ENCODE results near the gene ENTPD8. TPM values are rescaled to one million over a fixed set of nuclear protein-coding genes. Genes with fewer than 3 reads are reported as not detected.

Gene ENTPD8
- total and polyA plus RNA-seq, 2 experiments from 2014 or later, result 7.1 to 16.5 TPM

DNA sequence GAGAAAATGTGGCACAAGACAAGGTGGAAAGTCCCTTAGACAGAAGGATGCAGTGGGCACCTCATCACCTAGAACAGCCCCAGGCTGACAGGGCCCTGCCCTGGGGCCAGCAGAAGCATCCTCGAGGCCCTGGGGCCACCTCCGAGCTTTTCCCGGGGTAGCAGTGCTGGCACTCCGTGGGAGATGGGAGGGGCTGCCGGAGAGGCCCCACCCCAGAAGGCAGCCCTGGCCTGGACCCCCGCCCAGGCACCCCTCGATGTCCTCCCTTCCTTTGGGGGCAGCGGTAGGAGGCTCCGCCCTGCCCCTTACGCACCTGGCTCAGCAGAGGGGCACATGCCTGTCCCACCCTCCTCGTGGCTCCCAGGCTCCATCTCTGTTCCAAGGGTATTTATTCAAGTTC lies 35.7 kb upstream of the ENTPD8 start:
- no peak overlapping the region for H3K27ac ChIP-seq
- WGBS (ENCODE audit: low lambda C conversion rate, missing lambda C conversion rate), result 97% methylated on average over 9 of the region's 11 CpGs
- H3K79me2 ChIP-seq, result no peaks in the 10 kb centered on the region
- no peak for TF ChIP-seq EZH2phosphoT487 (IDR thresholded peaks at IDR 0.05; ENCODE audit: low read depth, severe bottlenecking, unreplicated experiment)
- TF ChIP-seq EZH2 (IDR thresholded peaks at IDR 0.05; ENCODE audit: borderline replicate concordance), result no peak
- TF ChIP-seq, protein P1, sequence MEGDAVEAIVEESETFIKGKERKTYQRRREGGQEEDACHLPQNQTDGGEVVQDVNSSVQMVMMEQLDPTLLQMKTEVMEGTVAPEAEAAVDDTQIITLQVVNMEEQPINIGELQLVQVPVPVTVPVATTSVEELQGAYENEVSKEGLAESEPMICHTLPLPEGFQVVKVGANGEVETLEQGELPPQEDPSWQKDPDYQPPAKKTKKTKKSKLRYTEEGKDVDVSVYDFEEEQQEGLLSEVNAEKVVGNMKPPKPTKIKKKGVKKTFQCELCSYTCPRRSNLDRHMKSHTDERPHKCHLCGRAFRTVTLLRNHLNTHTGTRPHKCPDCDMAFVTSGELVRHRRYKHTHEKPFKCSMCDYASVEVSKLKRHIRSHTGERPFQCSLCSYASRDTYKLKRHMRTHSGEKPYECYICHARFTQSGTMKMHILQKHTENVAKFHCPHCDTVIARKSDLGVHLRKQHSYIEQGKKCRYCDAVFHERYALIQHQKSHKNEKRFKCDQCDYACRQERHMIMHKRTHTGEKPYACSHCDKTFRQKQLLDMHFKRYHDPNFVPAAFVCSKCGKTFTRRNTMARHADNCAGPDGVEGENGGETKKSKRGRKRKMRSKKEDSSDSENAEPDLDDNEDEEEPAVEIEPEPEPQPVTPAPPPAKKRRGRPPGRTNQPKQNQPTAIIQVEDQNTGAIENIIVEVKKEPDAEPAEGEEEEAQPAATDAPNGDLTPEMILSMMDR (IDR thresholded peaks at IDR 0.05; ENCODE audit: poor library complexity), result no peak
- H3K9me3 ChIP-seq (ENCODE audit: low read depth), result peaks cover 5% of the 10 kb centered on the region
- no peaks in the 10 kb centered on the region for H3K4me1 ChIP-seq (ENCODE audit: insufficient read depth)
- no peaks in the 10 kb centered on the region for H3K27me3 ChIP-seq
- no peak overlapping the region for H3K4me2 ChIP-seq
- H2AFZ ChIP-seq, result no peak overlapping the region
- H3K4me3 ChIP-seq, result no peak overlapping the region
- H4K20me1 ChIP-seq (ENCODE audit: insufficient read depth, poor library complexity, severe bottlenecking), result no peaks in the 10 kb centered on the region
- H3K36me3 ChIP-seq (replicated peaks; ENCODE audit: insufficient read depth, low read depth), result no peaks in the 10 kb centered on the region
- no peak for DNase-seq (ENCODE audit: low spot score)
- H3K9me2 ChIP-seq (replicated peaks; ENCODE audit: insufficient read depth), result no peaks in the 10 kb centered on the region

DNA sequence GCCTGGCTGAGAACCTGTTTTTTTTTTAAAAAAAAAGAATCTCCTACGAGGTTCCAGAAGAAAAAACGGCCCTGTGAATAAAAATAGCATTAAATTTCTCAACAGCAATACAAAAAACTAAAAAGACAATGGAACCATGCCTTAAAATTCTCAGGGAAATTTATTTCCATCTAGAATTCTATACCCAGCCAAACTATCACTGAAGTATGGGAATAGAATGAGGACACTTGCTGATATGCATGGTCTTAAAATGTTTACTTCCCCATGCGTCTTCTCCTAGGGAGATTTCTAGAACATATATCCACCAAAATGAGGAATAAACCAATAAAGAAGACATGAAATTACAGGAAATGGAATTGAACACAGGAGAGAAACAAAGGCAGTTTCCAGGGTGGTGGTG lies 34.5 kb upstream of the ENTPD8 start:
- no peaks in the 10 kb centered on the region for H4K20me1 ChIP-seq (ENCODE audit: insufficient read depth, poor library complexity, severe bottlenecking)
- H3K9me2 ChIP-seq (replicated peaks; ENCODE audit: insufficient read depth), result no peaks in the 10 kb centered on the region
- peaks cover 5% of the 10 kb centered on the region for H3K9me3 ChIP-seq (ENCODE audit: low read depth)
- 73% methylated on average over 3 of the region's 3 CpGs for WGBS (ENCODE audit: low lambda C conversion rate, missing lambda C conversion rate)
- H3K27ac ChIP-seq, result no peak overlapping the region
- no peaks in the 10 kb centered on the region for H3K4me1 ChIP-seq (ENCODE audit: insufficient read depth)
- H2AFZ ChIP-seq, result no peak overlapping the region
- no peaks in the 10 kb centered on the region for H3K79me2 ChIP-seq
- no peak overlapping the region for H3K4me2 ChIP-seq
- H3K36me3 ChIP-seq (replicated peaks; ENCODE audit: insufficient read depth, low read depth), result no peaks in the 10 kb centered on the region
- no peak overlapping the region for H3K4me3 ChIP-seq
- no peak for DNase-seq (ENCODE audit: low spot score)
- no peaks in the 10 kb centered on the region for H3K27me3 ChIP-seq
- TF ChIP-seq EZH2 (IDR thresholded peaks at IDR 0.05; ENCODE audit: borderline replicate concordance) (no peak), EZH2phosphoT487 (IDR thresholded peaks at IDR 0.05; ENCODE audit: low read depth, severe bottlenecking, unreplicated experiment) (no peak)
- TF ChIP-seq, protein P1 (IDR thresholded peaks at IDR 0.05; ENCODE audit: poor library complexity), result no peak

DNA sequence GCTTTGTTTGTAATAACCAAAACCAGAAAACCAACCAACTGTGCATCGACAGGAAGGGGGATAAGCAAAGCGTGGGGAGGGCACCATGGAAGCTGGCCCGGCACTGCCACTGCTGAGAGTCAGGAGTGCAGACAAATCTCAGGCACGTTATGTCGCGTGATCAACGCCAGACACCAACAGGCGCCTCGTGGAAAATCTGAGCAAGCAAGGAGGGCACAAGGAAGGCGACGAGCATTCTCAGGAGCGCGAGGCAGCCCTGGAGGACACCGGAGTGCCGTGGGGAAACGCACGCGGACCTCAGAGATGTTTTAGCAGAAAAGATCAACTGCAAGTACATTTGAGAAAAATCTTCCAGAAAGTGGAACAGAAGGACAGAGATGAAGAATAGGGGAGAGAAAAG lies 33.1 kb upstream of the ENTPD8 start:
- H3K9me3 ChIP-seq (ENCODE audit: low read depth), result peaks cover 5% of the 10 kb centered on the region
- H3K4me3 ChIP-seq, result no peak overlapping the region
- no peaks in the 10 kb centered on the region for H3K36me3 ChIP-seq (replicated peaks; ENCODE audit: insufficient read depth, low read depth)
- H2AFZ ChIP-seq, result no peak overlapping the region
- no peaks in the 10 kb centered on the region for H3K79me2 ChIP-seq
- TF ChIP-seq EZH2 (IDR thresholded peaks at IDR 0.05; ENCODE audit: borderline replicate concordance), result no peak
- TF ChIP-seq, protein P1 (IDR thresholded peaks at IDR 0.05; ENCODE audit: poor library complexity), result no peak
- no peak for TF ChIP-seq EZH2phosphoT487 (IDR thresholded peaks at IDR 0.05; ENCODE audit: low read depth, severe bottlenecking, unreplicated experiment)
- H3K9me2 ChIP-seq (replicated peaks; ENCODE audit: insufficient read depth), result no peaks in the 10 kb centered on the region
- DNase-seq (ENCODE audit: low spot score), result no peak
- no peaks in the 10 kb centered on the region for H3K4me1 ChIP-seq (ENCODE audit: insufficient read depth)
- H3K27me3 ChIP-seq, result no peaks in the 10 kb centered on the region
- 97% methylated on average over 18 of the region's 18 CpGs for WGBS (ENCODE audit: low lambda C conversion rate, missing lambda C conversion rate)
- H3K4me2 ChIP-seq, result no peak overlapping the region
- H3K27ac ChIP-seq, result no peak overlapping the region
- H4K20me1 ChIP-seq (ENCODE audit: insufficient read depth, poor library complexity, severe bottlenecking), result no peaks in the 10 kb centered on the region

DNA sequence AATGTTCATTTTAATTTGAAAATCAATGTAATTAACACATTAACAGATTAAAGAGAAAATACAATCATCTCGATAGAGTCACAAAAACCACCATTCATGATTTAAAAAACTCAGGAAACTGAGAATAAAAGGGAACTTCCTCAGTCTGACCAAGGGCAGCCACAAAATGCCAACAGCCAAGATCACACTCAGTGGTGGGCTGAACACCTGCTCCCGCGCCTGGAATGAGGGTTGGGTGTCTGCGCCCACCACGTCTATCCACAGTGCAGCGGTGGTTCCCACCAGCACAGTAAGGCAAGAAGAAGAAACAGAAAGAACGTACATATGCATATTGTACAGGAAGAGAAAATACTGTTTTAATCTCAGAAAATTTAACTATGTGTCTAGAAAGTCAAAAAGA lies 29.6 kb upstream of the ENTPD8 start:
- Histone ChIP-seq H2AFZ (no peak overlapping the region), H3K27me3 (no peaks in the 10 kb centered on the region), H3K9me2 (replicated peaks; ENCODE audit: insufficient read depth) (no peaks in the 10 kb centered on the region), H3K4me3 (no peak overlapping the region), H3K4me2 (no peak overlapping the region), H3K9me3 (ENCODE audit: low read depth) (peaks cover 3% of the 10 kb centered on the region), H3K36me3 (replicated peaks; ENCODE audit: insufficient read depth, low read depth) (no peaks in the 10 kb centered on the region), H3K79me2 (no peaks in the 10 kb centered on the region), H3K27ac (no peak overlapping the region), H3K4me1 (ENCODE audit: insufficient read depth) (no peaks in the 10 kb centered on the region), H4K20me1 (ENCODE audit: insufficient read depth, poor library complexity, severe bottlenecking) (no peaks in the 10 kb centered on the region)
- WGBS (ENCODE audit: low lambda C conversion rate, missing lambda C conversion rate), result 92% methylated on average over 7 of the region's 7 CpGs
- no peak for DNase-seq (ENCODE audit: low spot score)
- TF ChIP-seq EZH2 (IDR thresholded peaks at IDR 0.05; ENCODE audit: borderline replicate concordance) (no peak), EZH2phosphoT487 (IDR thresholded peaks at IDR 0.05; ENCODE audit: low read depth, severe bottlenecking, unreplicated experiment) (no peak)
- TF ChIP-seq, protein P1 (IDR thresholded peaks at IDR 0.05; ENCODE audit: poor library complexity), result no peak

Measured in hepatocyte (in vitro differentiated cells).